NT2/D1 (cell line): Measurements from ENCODE around the gene NSMF.

ENCODE experiments used
- DNase-seq: peaks from one replicate; pipeline ENCODE4 v3.0.0-alpha.2; 2011; ENCODE audit warnings: low read depth, low spot score
- H3K27me3 ChIP-seq: 2 replicates; pipeline ENCODE4 v1.6.0; 2011; ENCODE audit warnings: mild to moderate bottlenecking; ENCODE audit not compliant: insufficient read length, insufficient read depth
- H3K36me3 ChIP-seq: 2 replicates; pipeline ENCODE4 v1.6.1; 2011; ENCODE audit warnings: mild to moderate bottlenecking, low read length, mixed read lengths; ENCODE audit not compliant: insufficient read depth, insufficient read length
- H3K4me1 ChIP-seq: 2 replicates; pipeline ENCODE4 v1.5.1; 2011; ENCODE audit not compliant: insufficient read depth, insufficient read length
- H3K4me3 ChIP-seq: 2 replicates; pipeline ENCODE4 v1.5.1; 2011; ENCODE audit warnings: low read depth; ENCODE audit not compliant: insufficient read length
- H3K9ac ChIP-seq: 2 replicates; pipeline ENCODE4 v1.6.0; 2011; ENCODE audit warnings: low read depth; ENCODE audit not compliant: insufficient read length
- H3K9me3 ChIP-seq: 2 replicates; pipeline ENCODE4 v1.5.1; 2011; ENCODE audit warnings: mild to moderate bottlenecking, low read length; ENCODE audit not compliant: insufficient read depth
- SUZ12 ChIP-seq: IDR thresholded peaks from 2 replicates; pipeline ENCODE4 v1.6.1; 2011; ENCODE audit not compliant: insufficient read length, insufficient read depth; ENCODE audit errors: extremely low read depth
- YY1 ChIP-seq: IDR thresholded peaks from 2 replicates; pipeline ENCODE4 v1.6.1; 2011; ENCODE audit not compliant: insufficient read length, insufficient read depth
- ZNF274 ChIP-seq: IDR thresholded peaks from 2 replicates; pipeline ENCODE4 v1.6.1; 2011; ENCODE audit warnings: mild to moderate bottlenecking, low read depth, low read length

The NSMF gene

GRCh38 chr9:137500666-137501397 is 41.7 kb upstream of the NSMF start:
- Histone ChIP-seq H3K36me3 (no peaks in the 10 kb centered on the region), H3K9ac (peak overlapping the region; percentile 6), H3K27me3 (peaks cover 3% of the 10 kb centered on the region), H3K4me3 (no peak overlapping the region), H3K9me3 (no peaks in the 10 kb centered on the region), H3K4me1 (peaks cover 13% of the 10 kb centered on the region)
- TF ChIP-seq YY1 (no peak), SUZ12 (no peak), ZNF274 (no peak)
- no peak for DNase-seq

GRCh38 chr9:137499858-137500661 is 40.9 kb upstream of the NSMF start:
- Histone ChIP-seq H3K4me3 (no peak overlapping the region), H3K9ac (no peak overlapping the region), H3K27me3 (peaks cover 3% of the 10 kb centered on the region), H3K9me3 (no peaks in the 10 kb centered on the region), H3K36me3 (no peaks in the 10 kb centered on the region), H3K4me1 (peaks cover 15% of the 10 kb centered on the region)
- TF ChIP-seq YY1 (no peak), ZNF274 (no peak), SUZ12 (no peak)
- no peak for DNase-seq

- DNase-seq, result no peak
- Histone ChIP-seq H3K4me1 (peaks cover 15% of the 10 kb centered on the region), H3K9me3 (no peaks in the 10 kb centered on the region), H3K27me3 (peaks cover 3% of the 10 kb centered on the region), H3K9ac (no peak overlapping the region), H3K4me3 (no peak overlapping the region), H3K36me3 (no peaks in the 10 kb centered on the region)
- TF ChIP-seq SUZ12, result no peak
- no peak for TF ChIP-seq ZNF274
Observed at GRCh38 chr9:137499416-137499815, 40.3 kb upstream of the NSMF start.

- H3K4me3 ChIP-seq, result no peak overlapping the region
- DNase-seq, result no peak
- no peak overlapping the region for H3K9ac ChIP-seq
- no peaks in the 10 kb centered on the region; the same call in 1 of the 2 replicates for H3K9me3 ChIP-seq
- TF ChIP-seq SUZ12 (no peak), ZNF274 (no peak), YY1 (no peak)
- H3K4me1 ChIP-seq, result peaks cover 17% of the 10 kb centered on the region
- H3K36me3 ChIP-seq, result no peaks in the 10 kb centered on the region
- H3K27me3 ChIP-seq, result peaks cover 3% of the 10 kb centered on the region
Observed at GRCh38 chr9:137498720-137499150, 39.6 kb upstream of the NSMF start.

GRCh38 chr9:137497921-137498719 is 39.0 kb upstream of the NSMF start:
- H3K36me3 ChIP-seq, result no peaks in the 10 kb centered on the region
- no peak overlapping the region for H3K9ac ChIP-seq
- H3K9me3 ChIP-seq, result no peaks in the 10 kb centered on the region; the same call in 1 of the 2 replicates
- no peak for DNase-seq
- peaks cover 3% of the 10 kb centered on the region for H3K27me3 ChIP-seq
- H3K4me3 ChIP-seq, result no peak overlapping the region
- TF ChIP-seq YY1 (no peak), SUZ12 (no peak), ZNF274 (no peak)
- peaks cover 21% of the 10 kb centered on the region for H3K4me1 ChIP-seq

GRCh38 chr9:137496601-137497375 is 37.7 kb upstream of the NSMF start:
- H3K4me3 ChIP-seq, result no peak overlapping the region
- peaks cover 3% of the 10 kb centered on the region for H3K27me3 ChIP-seq
- H3K36me3 ChIP-seq, result no peaks in the 10 kb centered on the region
- DNase-seq, result no peak
- peaks cover 18% of the 10 kb centered on the region for H3K4me1 ChIP-seq
- no peak overlapping the region for H3K9ac ChIP-seq
- no peaks in the 10 kb centered on the region; the same call in 1 of the 2 replicates for H3K9me3 ChIP-seq
- no peak for TF ChIP-seq YY1
- no peak for TF ChIP-seq ZNF274
- TF ChIP-seq SUZ12, result no peak
